ENCODE results near the gene RPRD1B. TPM values are rescaled to one million over a fixed set of nuclear protein-coding genes. Genes with fewer than 3 reads are reported as not detected.

Gene RPRD1B
- total and polyA plus RNA-seq, 2 of the 4 experiments (the other 2 are of a cell fraction), result 8.4 to 9.9 TPM

DNA sequence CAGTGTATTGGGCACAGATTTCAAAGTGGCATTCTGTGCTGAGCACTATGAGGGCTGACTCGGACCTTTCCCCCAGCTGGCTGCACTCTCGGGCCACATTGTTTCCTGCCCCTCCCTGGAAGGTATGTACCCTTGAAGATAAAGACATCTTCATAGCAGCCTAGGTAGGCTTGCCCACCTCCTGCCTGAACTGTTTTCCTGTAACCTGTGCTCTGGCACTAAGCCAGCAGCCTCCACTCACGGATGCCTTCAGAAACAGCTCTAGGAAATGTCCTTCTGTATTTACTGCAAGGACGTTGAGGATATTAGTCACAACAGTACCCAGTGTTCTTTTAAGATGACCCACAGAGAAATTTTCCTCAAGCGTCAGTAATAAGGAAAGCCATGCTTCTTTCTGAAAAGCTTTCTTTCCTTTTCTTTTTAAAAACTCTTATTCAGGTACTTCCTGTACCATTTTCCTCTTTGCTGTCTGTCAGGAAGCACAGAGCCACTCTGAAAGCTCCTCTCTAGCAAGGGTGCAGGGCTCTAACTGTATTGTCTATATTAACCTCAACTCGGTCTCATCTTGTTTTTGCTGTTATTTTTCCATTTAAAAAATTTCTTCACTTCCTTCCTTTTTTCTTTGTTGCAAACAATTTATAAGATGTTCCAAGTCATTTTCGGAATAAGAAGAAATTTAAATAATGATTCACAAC is 43.8 kb upstream of the RPRD1B start:
- ATAC-seq (ENCODE audit: low read depth) (no peak), DNase-seq (no peak)
- H3K9ac ChIP-seq (ENCODE audit: low read depth, low read length), result no peak overlapping the region
- H3K36me3 ChIP-seq (ENCODE audit: control insufficient read depth, insufficient read depth, low read length), result peaks cover 8% of the 10 kb centered on the region
- H4K8ac ChIP-seq (ENCODE audit: low read depth in 2 of 2, low read length in 2 of 2), result no peak overlapping the region
- H3K27me3 ChIP-seq (ENCODE audit: control insufficient read depth, insufficient read depth, low read length), result no peaks in the 10 kb centered on the region
- H2BK5ac ChIP-seq (ENCODE audit: low read depth, low read length, poor library complexity, severe bottlenecking), result no peak overlapping the region
- no peak overlapping the region for H3K4me2 ChIP-seq (ENCODE audit: low read depth, low read length)
- no peak overlapping the region for H2BK120ac ChIP-seq (ENCODE audit: low read depth, low read length)
- H3K79me1 ChIP-seq (ENCODE audit: low read depth in 1 of 2, low read length in 2 of 2), result peaks cover 0 to 17% of the 10 kb centered on the region in 2 experiments; a peak in 1 of 4 replicates
- intact Hi-C loops (cut with micrococcal nuclease) (loop anchor here (10.0 kb wide), 1 partner anchor 165 kb away; no protein-coding TSS in a partner anchor), in situ Hi-C loops (cut with MboI; ENCODE audit: low sequenced_read_pairs) (loop anchor here (5.0 kb wide), 1 partner anchor 422 kb away; no protein-coding TSS in a partner anchor), dilution Hi-C loops (cut with HindIII; ENCODE audit: low sequenced_read_pairs, unreplicated experiment) (no loop called here)
- no peak overlapping the region for H3K23ac ChIP-seq (ENCODE audit: low read depth, low read length)
- BruUV-seq (replicated peaks), result no TSS peak
- H4K5ac ChIP-seq (ENCODE audit: low read depth, low read length), result no peak overlapping the region
- no peak overlapping the region for H3K4ac ChIP-seq (ENCODE audit: low read depth, low read length)
- H3K14ac ChIP-seq (replicated peaks; ENCODE audit: low read depth, low read length), result no peak overlapping the region
- H3K4me3 ChIP-seq (ENCODE audit: insufficient read depth, low read depth, low read length), result no peak overlapping the region
- H4K20me1 ChIP-seq (ENCODE audit: insufficient read depth, low read length), result peaks cover 26% of the 10 kb centered on the region; the same call in 1 of the 2 replicates
- no peak overlapping the region for H2BK20ac ChIP-seq (ENCODE audit: low read depth, low read length)
- 59% methylated on average over 3 of the region's 7 CpGs; no CpG with 5 or more reads in 1 of the 2 experiments for WGBS, 2 experiments (ENCODE audit: extremely low coverage in 2 of 2, insufficient read length in 1 of 2)
- H2BK15ac ChIP-seq (ENCODE audit: low read depth, low read length), result no peak overlapping the region
- peaks cover 29% of the 10 kb centered on the region for H3K4me1 ChIP-seq (ENCODE audit: control insufficient read depth, insufficient read depth, low read length)
- POLR2A ChIA-PET (ENCODE audit: unreplicated experiment), result no interaction called here
- no peak overlapping the region for H2AK9ac ChIP-seq (replicated peaks; ENCODE audit: low read depth, low read length, poor library complexity)
- TF ChIP-seq POLR2A (IDR thresholded peaks at IDR 0.05; ENCODE audit: low read depth, low read length) (no peak), RAD21 (IDR thresholded peaks at IDR 0.05; ENCODE audit: low read length) (no peak), RFX5 (IDR thresholded peaks at IDR 0.05; ENCODE audit: low read depth, low read length) (no peak), BHLHE40 (IDR thresholded peaks at IDR 0.05; ENCODE audit: low read depth, low read length) (no peak), MAZ (IDR thresholded peaks at IDR 0.05; ENCODE audit: borderline replicate concordance, low read depth, low read length) (no peak)
- H2AK5ac ChIP-seq (ENCODE audit: low read depth, low read length), result no peak overlapping the region
- CTCF ChIA-PET, result no interaction called here
- H3K18ac ChIP-seq (ENCODE audit: low read depth, low read length), result no peak overlapping the region
- H4K91ac ChIP-seq (ENCODE audit: insufficient read depth, low read depth, low read length), result no peak overlapping the region
- peaks cover 18% of the 10 kb centered on the region for H3K9me1 ChIP-seq (ENCODE audit: insufficient read depth, low read length)
- no peaks in the 10 kb centered on the region for H3K9me3 ChIP-seq (ENCODE audit: control insufficient read depth, insufficient read depth, low read length)
- no peak overlapping the region for H3K56ac ChIP-seq (ENCODE audit: extremely low read depth, insufficient read depth, low read length)
- no peak overlapping the region for H3K27ac ChIP-seq (ENCODE audit: insufficient read depth, low read length)
- no peak overlapping the region for H2AFZ ChIP-seq (replicated peaks; ENCODE audit: low read length, poor library complexity)

All from IMR-90 (cell line).